HG03064 (cell line): ENCODE data around the gene OR2H2.

ENCODE experiments used
- ATAC-seq: cut with Tn5 transposase; IDR thresholded peaks from one replicate; pipeline ENCODE4 v1.9.1; 2021; ENCODE audit warnings: low read depth; ENCODE audit not compliant: unreplicated experiment

OR2H2 gene

GRCh38 chr6:29627755-29628418, 43.0 kb downstream of the OR2H2 start:
- ATAC-seq: no peak

GRCh38 chr6:29628419-29629281, 43.7 kb downstream of the OR2H2 start:
- no peak for ATAC-seq

DNA sequence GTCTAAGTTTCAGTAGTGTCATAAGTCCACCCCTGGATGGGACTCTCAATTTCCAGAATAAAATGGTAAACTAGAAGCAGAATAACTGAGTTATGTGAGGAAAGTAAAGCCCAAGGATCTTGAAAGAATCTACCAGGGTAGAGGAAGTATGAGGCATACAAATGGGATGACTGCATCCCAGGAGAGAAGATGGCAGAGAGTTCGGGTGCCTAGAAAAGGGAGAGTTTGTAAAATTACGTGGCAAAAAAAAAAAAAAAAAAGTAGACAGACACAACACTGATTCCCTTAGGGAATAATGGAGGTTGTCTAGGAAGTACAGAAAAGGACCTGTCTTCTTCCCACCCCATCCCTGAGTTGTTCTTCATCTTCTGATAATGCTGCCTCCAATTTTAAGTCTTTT, 44.6 kb downstream of the OR2H2 start:
- no peak for ATAC-seq

DNA sequence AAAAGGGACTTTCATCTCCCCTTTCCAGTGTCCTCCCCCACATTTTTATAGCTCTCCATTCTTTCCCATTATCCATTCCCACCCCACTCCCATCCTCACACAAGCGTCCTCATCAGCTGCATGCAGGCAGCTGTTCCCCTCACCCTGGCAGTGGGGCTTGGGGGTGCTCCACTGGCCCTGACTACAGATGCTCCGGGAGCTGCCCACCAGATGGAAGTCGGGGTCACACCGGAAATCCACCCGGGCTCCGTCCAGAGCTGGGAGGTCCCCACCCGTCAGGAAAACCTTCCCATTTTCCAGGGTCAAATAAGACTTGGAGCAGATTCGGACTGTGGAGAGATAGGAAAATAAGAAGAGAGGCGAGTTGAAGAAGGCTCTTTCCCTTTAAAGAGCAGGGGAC, 45.4 kb downstream of the OR2H2 start:
- no peak for ATAC-seq

DNA sequence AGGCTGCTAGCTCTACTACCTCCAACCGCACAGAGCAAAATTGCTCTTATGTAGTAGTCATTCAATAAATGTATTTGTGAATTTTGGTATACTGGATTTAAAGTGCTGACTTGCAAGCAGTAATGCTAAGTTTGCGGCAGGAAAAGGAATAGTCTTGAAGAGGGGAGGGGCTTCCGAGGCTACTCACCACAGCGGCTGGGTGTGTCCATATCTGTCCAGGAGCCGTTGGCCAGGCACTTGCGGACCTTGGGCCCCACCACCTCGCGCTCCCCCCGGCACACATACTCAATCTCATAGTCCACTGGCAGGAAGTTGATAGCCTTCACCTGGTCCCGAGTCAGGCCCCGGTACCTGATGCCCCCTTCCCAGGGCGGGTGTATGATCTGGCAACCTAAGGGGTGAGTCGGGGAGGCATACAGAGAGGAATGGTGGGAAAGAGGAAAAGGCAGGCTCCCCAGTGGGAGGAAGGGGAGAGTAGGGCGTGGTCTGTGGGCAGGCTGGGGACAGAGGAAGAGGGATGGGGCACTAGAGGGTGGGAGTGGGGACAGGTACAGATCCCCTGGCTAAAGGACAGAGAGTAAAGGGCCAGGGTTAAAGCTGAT, 46.4 kb downstream of the OR2H2 start:
- no peak for ATAC-seq

DNA sequence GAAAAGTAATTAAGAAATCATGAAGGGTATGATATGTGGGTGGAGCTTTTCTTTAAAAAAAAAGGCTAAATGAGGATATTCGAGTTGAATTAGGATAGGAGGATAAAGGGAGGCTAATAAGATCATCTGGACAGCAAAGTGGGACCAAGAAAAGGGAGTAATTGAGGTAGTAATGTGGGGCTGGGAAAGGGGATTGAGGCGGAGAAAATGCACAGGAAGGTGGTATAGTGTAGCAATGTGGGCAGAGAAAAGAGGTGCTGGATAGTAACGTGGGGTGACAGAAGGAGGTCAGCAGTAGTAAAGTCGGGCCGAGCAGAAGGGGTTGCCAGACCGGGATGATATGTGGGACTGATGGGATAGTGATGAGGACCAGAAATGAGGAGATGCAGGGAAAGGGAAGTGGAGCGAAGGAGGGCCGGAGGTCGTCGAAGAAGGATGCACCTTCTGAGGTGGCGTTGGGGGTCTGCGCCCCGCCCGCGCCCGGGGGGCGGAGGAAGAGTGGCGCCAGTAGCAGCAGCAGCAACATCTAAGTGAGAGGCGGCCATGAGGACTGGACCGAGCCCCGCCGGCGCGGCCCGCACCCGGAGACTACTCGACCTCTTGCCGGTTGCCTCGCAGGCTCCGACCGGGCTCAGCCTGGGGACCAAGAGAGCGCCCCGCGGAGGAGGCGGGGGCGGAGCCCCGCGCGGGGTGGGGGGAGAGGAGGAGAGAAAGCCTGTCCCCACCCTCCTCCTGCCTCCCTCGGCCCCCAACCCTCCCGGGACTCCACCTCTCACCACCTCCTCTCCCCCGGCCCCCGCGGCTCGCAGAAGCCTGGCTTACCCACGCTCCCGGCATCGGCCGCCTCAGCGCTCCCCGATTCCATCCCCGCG, 47.2 kb downstream of the OR2H2 start:
- ATAC-seq: peak; percentile 15

GRCh38 chr6:29632789-29633533, 48.0 kb downstream of the OR2H2 start, which contains the start of gene GABBR1:
Gene GABBR1 (minus strand): TSS chr6:29633183. CDS start chr6:29632385, 798 bp downstream.
- peak; percentile 61 for ATAC-seq

DNA sequence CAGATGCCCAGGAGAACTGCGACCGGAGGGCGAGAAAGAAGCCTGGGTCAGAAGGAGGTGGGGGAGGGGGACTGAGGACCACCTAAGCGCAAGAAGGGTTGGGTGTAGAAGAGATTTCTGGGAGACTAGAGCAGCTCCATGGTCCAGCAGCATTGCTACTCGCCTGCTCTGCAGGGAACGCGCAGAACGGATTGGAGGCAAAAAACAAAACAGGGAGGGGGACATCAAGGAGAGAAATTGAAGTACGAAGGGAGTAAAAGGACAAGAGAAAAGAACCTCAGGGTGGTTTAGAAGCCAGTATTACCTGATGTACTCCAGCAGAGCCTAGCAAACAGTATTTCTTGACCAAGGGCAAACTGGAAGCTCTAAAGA, 48.6 kb downstream of the OR2H2 start:
- peak; percentile 12 for ATAC-seq

DNA sequence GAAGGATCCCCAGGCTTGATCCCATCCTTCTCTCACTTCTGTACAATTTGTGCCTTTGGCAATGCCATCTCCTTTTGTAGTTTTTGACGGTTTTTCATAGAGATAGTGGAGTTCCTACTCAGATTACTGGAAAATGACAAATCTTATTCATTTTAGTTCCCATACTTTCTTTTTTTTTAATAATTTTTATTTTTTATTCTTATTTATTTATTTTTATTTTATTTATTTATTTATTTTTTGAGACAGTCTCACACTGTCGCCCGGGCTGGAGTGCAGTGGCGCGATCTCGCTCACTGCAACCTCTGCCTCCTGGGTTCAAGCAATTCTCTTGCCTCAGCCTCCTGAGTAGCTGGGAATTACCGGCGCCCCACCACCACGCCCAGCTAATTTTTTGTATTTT, 52.3 kb downstream of the OR2H2 start:
- ATAC-seq: no peak
